Cardiac fibroblast (primary cell): ENCODE results near the gene TMTC2.

Source experiments
- DNase-seq, 2 donors: peaks; one replicate each; pipeline versions ENCODE4 v3.0.0 to v3.0.0-alpha.2; 2010; ENCODE audit warnings: low read depth in 2 of 2
- H3K4me3 ChIP-seq, 2 donors: replicated peaks in 1 of 2; 1 replicate in 1 of 2; 2 replicates in 1 of 2; pipeline ENCODE4 v1.5.1; 2011; ENCODE audit warnings: low read depth in 2 of 2, low read length in 2 of 2, mild to moderate bottlenecking in 2 of 2, moderate library complexity in 1 of 2
- TF ChIP-seq, protein P1 (sequence below): IDR thresholded peaks from one replicate; pipeline ENCODE4 v1.5.1; 2011; ENCODE audit warnings: low read depth, mild to moderate bottlenecking, low read length, inconsistent platforms

TMTC2 gene

DNA sequence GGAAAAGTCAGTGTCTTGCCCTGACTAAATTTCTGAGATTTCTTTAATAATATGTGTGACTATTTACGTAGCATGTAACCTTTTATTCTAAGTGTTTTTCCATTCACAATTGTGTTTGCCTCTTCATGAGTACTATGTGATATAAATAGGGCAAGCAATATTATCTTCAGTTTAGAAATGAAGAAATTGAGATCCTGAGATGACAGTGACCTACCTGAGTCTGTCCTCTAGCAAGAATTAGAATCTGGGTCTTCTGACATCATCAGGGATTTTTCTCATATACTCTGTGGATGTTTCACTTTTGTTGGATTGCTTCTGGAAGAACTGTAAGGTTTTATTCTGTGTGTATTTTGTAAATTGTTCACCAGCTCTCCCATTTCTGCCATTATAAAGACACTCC, 35.0 kb downstream of the TMTC2 start:
- no peak overlapping the region for H3K4me3 ChIP-seq
- TF ChIP-seq, protein P1, sequence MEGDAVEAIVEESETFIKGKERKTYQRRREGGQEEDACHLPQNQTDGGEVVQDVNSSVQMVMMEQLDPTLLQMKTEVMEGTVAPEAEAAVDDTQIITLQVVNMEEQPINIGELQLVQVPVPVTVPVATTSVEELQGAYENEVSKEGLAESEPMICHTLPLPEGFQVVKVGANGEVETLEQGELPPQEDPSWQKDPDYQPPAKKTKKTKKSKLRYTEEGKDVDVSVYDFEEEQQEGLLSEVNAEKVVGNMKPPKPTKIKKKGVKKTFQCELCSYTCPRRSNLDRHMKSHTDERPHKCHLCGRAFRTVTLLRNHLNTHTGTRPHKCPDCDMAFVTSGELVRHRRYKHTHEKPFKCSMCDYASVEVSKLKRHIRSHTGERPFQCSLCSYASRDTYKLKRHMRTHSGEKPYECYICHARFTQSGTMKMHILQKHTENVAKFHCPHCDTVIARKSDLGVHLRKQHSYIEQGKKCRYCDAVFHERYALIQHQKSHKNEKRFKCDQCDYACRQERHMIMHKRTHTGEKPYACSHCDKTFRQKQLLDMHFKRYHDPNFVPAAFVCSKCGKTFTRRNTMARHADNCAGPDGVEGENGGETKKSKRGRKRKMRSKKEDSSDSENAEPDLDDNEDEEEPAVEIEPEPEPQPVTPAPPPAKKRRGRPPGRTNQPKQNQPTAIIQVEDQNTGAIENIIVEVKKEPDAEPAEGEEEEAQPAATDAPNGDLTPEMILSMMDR, result no peak
- no peak for DNase-seq

DNA sequence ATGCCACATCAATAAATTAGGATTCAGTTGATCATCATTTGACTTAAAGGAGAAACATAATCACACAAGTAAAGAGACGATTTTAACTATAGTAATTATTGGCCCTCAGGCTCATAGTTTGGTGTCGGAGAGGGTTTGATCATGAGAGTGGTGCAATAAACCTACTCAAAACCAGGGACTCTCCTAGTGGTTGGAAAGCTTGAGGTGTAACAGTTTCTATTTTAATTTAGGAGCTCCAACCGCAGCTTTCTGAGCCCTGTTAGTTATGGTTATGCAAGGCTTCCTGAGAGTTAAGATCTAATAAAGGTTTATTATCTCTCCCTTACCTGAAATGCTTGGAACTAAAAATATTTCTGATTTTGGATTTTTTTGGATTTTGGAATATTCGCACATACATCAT, 36.4 kb downstream of the TMTC2 start:
- no peak overlapping the region for H3K4me3 ChIP-seq
- TF ChIP-seq, protein P1, result no peak
- no peak for DNase-seq

DNA sequence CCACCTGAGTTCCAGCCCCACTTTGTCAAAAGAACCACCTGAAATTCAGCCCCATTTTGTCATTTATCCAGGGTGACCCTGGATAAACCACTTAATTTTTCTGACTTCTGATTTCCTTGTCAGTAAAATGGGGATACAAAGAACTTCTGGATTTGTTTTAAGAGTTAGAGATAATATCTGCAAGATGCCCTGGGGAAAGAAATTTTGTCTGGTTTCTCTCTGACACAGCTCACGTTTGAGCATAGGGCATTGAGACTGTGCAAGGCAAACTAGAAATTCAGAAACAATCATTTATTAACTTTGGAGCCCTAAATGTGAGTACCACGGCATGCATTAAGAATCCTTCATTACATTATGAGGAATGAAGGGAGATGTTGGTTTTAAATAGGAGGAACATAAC, 37.2 kb downstream of the TMTC2 start:
- no peak for DNase-seq
- H3K4me3 ChIP-seq, result no peak overlapping the region
- TF ChIP-seq, protein P1, result no peak

DNA sequence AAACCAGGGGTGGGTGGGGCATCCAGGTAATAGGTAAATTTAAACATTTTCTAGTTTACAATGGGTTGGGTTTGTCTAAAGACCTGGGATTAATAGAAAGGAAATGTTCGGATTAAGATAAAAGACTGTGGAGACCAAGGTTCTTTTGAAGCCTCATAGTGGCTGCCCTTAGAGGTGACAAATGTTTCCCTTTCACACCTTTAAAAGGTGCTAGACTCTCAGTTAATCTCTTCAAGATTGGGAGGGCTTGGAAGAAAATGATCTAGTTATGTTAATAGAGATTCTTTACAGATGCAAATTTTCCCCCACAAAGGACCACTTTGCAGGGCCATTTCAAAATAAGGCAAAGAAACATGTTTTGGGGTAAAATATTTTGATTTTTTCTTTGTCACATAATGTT, 39.0 kb downstream of the TMTC2 start:
- TF ChIP-seq, protein P1, result no peak
- no peak overlapping the region for H3K4me3 ChIP-seq
- DNase-seq, result no peak

DNA sequence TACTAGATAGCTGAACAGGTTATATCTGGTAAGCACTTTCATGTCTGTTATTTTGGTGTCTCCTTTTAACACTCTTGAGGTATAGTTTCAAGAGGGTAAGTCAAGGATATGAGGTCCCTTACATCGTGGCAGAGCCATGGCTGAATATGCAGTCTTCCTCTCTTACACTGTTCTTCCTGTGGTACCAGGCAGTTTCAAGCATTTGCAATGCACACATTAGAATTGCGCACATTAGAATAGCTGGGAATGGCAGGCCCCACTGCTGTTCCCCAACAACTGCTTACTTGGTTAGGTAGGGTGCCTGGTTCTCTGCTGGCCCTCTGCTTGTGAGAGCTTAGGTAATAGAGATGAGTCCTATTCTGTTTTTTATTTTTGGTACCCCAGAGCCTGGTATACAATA, 41.2 kb downstream of the TMTC2 start:
- TF ChIP-seq, protein P1, result no peak

DNA sequence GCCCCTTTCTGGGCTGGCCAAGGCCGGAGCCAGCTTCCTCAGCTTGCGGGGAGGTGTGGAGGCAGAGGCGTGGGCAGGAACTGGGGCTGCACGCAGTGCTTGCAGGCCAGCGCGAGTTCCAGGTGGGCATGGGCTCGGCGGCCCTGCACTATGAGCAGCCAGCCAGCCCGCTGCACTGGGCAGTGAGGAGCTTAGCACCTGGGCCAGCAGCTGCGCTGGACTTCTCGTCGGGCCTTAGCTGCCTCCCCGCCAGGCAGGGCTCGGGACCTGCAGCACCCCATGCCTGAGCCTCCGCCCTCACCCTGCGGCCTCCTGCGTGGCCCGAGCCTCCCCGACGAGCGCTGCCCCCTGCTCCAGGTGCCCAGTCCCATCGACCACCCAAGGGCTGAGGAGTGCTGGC, 42.0 kb downstream of the TMTC2 start:
- TF ChIP-seq, protein P1, result no peak
- no peak overlapping the region for H3K4me3 ChIP-seq
- no peak for DNase-seq

More for the DNA sequence above, 41.2 kb downstream of the TMTC2 start:
- no peak for DNase-seq
- no peak overlapping the region for H3K4me3 ChIP-seq

DNA sequence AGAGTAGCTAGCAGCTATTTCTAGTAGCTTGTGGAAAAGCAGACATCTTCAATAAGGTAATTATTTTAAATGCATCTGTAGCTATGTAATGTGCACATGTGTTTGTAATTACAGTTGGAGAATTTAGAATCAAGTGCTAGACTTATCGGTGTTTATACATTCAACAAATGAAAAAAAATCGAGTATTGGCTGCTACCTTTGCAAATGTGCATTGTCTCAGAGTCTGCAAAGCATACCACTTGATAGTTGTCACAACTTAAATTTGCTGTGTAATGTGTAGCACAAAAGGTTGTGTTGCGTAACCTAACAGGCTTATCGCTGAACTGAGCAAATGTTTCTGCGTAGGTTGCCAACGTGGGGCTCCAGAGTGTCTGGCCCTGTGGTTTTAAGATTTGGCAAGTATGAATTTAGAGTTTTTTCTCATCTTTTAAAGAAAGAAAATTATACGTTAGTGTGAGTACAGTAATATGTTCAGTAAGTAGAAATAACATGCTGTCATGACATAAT, 44.3 kb downstream of the TMTC2 start:
- TF ChIP-seq, protein P1, result no peak
- H3K4me3 ChIP-seq, result no peak overlapping the region
- DNase-seq, result peak; percentile 71 to 96
